HG03025 (cell line): Measurements from ENCODE around the gene WNT8A.

Experiments
- ATAC-seq: cut with Tn5 transposase; IDR thresholded peaks from one replicate; pipeline ENCODE4 v1.9.1; 2021; ENCODE audit warnings: mild to moderate bottlenecking, moderate library complexity; ENCODE audit not compliant: unreplicated experiment, low FRiP score

WNT8A gene

GRCh38 chr5:138138949-138139780 is 55.3 kb downstream of the WNT8A start, which contains the start of gene NME5:
TSS of gene NME5 (minus strand) at chr5:138139428. CDS start at chr5:138138780, 648 bp downstream.
- no peak for ATAC-seq

- ATAC-seq = no peak
Measured at GRCh38 chr5:138139781-138140090, 55.9 kb downstream of the WNT8A start.

GRCh38 chr5:138140268-138140667 is 56.4 kb downstream of the WNT8A start:
- ATAC-seq = no peak
